HG02840 (cell line): ENCODE data around the gene CXCR2.
"Not testable (repeated sequence)": the region's sequence is repeated elsewhere in the genome, so short reads cannot be mapped to it uniquely, and the experiment has no call there.

Source experiments
- ATAC-seq: cut with Tn5 transposase; IDR thresholded peaks from one replicate; pipeline ENCODE4 v1.9.1; 2021; ENCODE audit warnings: mild to moderate bottlenecking, moderate library complexity, moderate number of reproducible peaks; ENCODE audit not compliant: unreplicated experiment, low FRiP score

CXCR2 gene

DNA sequence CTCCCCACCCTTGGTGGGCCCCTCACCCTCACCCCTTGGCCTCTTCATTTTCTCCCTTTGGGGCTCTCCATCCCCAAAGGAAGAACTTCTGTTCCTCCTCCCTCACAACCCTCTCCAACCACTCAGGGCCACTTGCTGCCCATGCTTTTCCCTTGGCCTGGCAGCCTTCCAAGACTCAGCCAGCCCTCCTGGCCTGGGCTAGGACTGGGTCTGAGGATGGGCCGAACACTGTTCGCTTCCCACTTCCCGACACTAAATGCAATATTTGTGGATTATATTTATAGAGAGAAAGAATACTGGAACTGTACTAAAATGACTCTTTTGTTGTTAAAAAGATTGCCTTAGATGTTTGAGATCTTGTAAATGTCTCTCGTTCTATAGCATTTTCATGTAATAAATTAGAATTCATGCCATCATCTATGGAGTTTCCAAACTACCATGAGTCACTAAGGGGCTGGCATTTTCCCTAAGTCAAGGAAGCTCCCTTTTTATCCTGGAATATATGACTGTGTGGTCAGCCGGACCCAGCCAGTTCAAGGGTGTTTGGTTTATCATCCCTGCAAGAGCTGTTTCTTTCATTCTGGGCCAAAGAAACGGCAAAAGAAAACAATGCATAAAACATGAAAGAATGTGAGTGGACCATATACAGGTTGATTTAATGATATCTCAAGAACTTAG, 3.8 kb downstream of the CXCR2 start:
- ATAC-seq = no peak

GRCh38 chr2:218130377-218130776, 4.5 kb downstream of the CXCR2 start:
- no peak for ATAC-seq

DNA sequence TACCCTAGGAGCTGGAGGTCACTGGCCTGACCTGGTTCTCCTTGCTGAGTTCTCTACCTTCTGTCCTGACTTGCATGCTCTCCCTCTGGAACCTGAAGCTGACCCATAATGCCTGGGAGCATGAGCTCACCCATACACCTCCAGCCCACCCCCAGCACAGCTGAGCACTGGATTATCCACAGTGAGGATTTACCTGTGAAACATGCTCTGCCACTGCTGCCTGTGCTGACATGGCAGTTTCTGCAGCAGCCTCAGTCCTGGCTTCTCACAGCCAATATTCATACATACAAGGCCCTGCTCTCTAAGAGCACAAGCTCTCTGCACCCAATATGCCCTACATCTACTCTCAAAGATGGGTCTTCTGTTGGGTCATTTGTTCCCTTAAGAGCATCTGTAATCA, 5.0 kb downstream of the CXCR2 start:
- ATAC-seq = no peak

DNA sequence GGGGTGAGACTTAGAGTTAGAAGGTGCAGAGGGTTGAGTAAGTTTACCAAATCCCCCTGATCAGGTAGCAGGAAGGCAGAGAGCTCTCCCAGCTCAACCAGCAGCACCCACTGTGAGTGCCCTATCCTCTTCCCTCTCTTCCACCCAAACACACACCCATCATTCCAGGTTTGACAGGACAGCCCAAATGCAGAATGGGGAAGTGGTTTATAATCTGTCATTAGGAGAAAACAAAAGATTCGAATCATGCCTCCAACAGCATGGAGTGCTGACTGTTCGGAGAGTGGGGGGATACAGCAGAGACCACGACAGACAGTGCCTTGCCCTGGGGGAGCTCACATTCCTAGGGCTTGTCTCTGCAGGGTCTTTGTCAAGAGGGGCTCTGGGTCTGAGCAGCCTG, 11.7 kb downstream of the CXCR2 start:
- no peak for ATAC-seq

GRCh38 chr2:218138047-218138446, 12.2 kb downstream of the CXCR2 start:
- ATAC-seq = no peak

- ATAC-seq = no peak
Observed at GRCh38 chr2:218145124-218145523, 19.3 kb downstream of the CXCR2 start.

- no peak for ATAC-seq
Observed at GRCh38 chr2:218146056-218146455, 20.2 kb downstream of the CXCR2 start.

GRCh38 chr2:218149098-218149497, 23.3 kb downstream of the CXCR2 start:
- no peak for ATAC-seq

- ATAC-seq = no peak
Observed at GRCh38 chr2:218149848-218150440, 24.1 kb downstream of the CXCR2 start.

DNA sequence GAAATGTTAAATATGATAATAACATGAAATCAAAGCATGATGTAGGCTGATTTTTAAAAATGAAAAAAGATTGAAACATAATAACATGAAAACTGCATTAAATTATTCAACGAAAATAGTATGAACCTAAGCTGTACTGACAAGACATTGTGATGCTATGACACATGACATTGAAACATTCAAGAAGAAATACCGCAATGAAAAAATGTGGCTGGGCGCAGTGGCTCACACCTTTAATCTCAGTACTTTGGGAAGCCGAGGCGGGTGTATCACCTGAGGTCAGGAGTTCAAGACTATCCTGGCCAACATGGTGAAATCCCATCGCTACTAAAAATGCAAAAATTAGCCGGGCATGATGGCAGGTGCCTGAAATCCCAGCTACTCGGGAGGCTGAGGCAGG, 26.3 kb downstream of the CXCR2 start:
- ATAC-seq = no peak

DNA sequence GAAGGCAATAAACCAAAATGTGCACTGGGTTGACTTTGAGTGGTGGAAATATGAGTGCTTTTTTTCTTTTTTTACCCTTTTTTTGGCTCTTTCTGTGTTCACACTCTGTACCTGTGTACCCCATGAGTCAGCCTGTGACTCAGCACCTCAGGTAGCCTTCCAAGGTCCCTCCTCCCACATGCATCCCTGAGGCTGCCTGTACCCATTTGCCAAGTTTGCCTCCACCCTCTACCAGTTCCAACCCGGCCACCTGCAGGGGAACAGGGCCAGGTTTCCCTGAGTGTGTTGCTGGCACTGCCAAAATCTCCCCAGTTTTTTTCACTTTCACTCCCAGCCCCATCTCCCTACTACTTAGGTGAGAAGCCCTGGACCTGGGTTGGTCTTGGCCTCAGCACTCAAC, 26.9 kb downstream of the CXCR2 start:
- ATAC-seq = no peak

DNA sequence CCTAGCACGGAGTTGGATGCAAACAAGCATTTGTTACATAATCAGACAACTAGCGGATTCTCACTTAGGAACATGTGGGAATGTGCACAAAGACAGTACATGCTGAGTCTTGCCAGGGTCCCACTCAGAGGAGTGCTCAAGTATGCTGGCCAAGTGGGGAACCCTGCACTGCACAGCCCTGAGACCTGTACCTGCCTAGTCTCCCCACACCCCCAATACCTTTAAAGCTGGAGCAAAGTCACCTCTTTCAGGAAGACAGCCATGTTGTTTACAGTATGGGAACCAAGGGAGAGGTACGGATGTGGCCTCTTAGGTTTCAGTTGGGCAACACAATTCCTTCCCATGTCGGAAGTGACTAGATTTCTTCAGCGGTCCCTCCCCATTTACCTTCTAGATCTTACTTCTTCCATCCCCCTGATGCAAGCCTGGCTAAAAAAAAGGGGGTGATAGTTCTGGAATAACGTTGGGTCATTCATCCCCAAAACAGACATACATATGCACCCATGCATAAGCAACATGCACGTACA, 30.2 kb downstream of the CXCR2 start:
- no peak for ATAC-seq

- ATAC-seq = no peak
Observed at GRCh38 chr2:218161644-218162043, 35.8 kb downstream of the CXCR2 start.

- no peak for ATAC-seq
Observed at GRCh38 chr2:218162814-218163213, 37.0 kb downstream of the CXCR2 start.

GRCh38 chr2:218166791-218167190, 41.0 kb downstream of the CXCR2 start, which contains the start of gene CXCR1:
CXCR1 (minus strand) TSS chr2:218166962; CDS start chr2:218165211, 1,751 bp downstream.
- ATAC-seq = no peak

DNA sequence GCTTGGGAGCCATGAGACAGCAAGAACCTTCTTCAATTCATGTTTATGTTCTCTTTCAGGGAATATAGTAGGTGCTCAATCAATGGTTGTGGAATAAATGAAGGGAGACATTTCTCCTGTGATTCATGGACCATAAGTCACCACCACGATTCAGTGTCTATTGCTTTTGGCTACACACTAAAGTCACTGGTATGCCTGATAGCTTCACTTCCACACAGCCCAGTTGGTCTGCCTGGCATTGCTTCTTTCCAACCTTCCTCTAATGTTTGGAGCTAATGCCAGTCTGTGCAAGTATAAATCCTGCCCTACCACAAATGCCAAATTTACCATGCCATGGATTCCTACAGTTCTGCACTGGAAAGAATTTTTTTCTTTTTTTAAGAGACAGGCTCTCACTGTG, 42.2 kb downstream of the CXCR2 start:
- ATAC-seq = no peak

- ATAC-seq = no peak
Observed at GRCh38 chr2:218168635-218169462, 43.0 kb downstream of the CXCR2 start.

DNA sequence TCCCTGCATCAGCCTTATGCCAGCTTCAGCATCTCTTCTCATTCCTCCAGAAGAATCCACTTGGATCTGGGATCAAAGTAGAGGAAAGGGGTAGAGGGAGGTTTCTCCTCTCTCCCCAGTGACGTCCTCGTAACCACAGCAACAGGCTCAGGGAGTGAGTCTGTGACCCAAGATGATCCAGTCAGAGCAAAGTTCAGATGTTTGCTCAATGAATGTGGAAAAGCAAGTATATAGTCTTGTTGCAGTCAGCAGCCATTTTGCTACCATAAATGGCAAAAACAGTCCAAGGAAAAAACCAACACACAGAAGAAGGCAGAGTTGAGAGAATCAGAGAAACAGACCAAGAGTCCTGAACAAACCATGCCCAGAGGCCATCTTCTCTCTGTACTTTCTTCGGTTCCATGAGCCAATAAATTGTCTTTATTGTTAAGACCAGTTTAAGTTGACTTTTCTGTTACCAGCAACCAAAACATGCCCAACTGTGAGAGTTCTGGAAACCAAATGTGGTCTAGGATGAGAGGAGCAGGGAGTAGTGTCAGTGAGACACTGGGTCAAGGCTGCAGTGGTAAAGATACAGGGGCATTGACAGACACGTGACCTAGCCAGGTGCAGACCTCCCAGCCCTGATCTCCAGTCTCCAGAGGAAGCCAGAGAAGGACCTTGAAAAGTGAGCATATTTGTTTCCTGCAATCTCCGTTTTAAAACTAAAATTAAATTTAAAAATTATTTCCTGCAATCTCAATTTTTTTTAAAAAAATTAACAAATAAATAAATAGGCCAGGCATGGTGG, 44.1 kb downstream of the CXCR2 start:
- no peak for ATAC-seq

DNA sequence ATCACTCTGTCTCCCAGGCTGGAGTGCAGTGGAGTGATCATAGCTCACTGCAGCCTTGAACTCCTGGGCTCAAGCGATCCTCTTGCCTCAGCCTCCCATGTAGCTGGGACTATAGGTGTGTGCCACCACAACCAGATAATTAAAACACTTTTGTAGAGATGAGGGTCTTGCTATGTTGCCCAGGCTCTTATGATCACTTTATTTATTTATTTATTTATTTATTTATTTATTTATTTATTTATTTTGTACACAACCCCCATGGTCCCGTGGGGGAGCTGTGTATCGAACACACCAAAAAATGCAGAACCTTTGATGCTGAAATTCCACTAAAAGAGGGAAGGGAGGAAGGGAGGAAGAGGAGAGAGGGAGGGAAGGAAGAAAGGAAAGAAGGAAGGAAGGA, 45.9 kb downstream of the CXCR2 start:
- ATAC-seq = not testable (repeated sequence)

DNA sequence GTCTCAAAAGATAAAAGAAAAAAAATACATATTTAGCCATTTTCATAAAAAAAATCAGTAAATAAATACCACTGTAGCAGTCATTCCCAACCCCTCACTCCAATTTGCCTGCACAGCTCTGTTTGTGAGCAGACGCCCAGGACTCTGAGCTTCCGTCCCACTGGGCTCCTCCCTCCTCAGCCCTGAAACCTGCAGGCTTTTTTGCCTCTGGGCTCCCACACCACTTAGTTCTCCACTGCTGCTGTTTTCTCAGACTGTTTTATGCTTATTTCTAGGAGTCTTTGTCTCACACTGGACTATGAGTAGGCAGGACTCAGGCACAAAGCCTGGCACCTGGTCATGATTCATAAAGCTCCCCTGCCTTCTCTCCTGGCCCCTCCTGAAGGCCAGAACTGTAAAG, 47.0 kb downstream of the CXCR2 start:
- ATAC-seq = no peak
